A673 (cell line): ENCODE results near the gene MRPS26.

ENCODE experiments used
- EZH2 ChIP-seq: fragments of 200-600 bp; sonication (generic); IDR thresholded peaks from 2 replicates; pipeline ENCODE4 v1.6.1; 2017; ENCODE audit warnings: borderline replicate concordance, low read depth, mild to moderate bottlenecking, mixed read lengths, antibody characterized with exemption, low read length; ENCODE audit not compliant: poor library complexity, severe bottlenecking
- TF ChIP-seq, protein P1 (sequence below): fragments of 300-800, 200-600 bp; sonication (generic); conservative IDR thresholded peaks from 2 replicates; pipeline ENCODE4 v1.5.1; 2017; ENCODE audit warnings: low read depth, mild to moderate bottlenecking, antibody characterized with exemption, low read length, moderate library complexity, mixed read lengths

GRCh38 chr20:2998728-2999127 lies 47.1 kb upstream of the MRPS26 start:
- TF ChIP-seq, protein P1, sequence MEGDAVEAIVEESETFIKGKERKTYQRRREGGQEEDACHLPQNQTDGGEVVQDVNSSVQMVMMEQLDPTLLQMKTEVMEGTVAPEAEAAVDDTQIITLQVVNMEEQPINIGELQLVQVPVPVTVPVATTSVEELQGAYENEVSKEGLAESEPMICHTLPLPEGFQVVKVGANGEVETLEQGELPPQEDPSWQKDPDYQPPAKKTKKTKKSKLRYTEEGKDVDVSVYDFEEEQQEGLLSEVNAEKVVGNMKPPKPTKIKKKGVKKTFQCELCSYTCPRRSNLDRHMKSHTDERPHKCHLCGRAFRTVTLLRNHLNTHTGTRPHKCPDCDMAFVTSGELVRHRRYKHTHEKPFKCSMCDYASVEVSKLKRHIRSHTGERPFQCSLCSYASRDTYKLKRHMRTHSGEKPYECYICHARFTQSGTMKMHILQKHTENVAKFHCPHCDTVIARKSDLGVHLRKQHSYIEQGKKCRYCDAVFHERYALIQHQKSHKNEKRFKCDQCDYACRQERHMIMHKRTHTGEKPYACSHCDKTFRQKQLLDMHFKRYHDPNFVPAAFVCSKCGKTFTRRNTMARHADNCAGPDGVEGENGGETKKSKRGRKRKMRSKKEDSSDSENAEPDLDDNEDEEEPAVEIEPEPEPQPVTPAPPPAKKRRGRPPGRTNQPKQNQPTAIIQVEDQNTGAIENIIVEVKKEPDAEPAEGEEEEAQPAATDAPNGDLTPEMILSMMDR, result no peak
- no peak for TF ChIP-seq EZH2
